ENCODE results near the gene MACF1. TPM values are rescaled to one million over a fixed set of nuclear protein-coding genes. Genes with fewer than 3 reads are reported as not detected.
A peak's percentile ranks its signal among the peaks of the same experiment; 100 is the strongest.

MACF1 gene
- total RNA-seq, 1 donor from 2014 or later: 694 TPM

DNA sequence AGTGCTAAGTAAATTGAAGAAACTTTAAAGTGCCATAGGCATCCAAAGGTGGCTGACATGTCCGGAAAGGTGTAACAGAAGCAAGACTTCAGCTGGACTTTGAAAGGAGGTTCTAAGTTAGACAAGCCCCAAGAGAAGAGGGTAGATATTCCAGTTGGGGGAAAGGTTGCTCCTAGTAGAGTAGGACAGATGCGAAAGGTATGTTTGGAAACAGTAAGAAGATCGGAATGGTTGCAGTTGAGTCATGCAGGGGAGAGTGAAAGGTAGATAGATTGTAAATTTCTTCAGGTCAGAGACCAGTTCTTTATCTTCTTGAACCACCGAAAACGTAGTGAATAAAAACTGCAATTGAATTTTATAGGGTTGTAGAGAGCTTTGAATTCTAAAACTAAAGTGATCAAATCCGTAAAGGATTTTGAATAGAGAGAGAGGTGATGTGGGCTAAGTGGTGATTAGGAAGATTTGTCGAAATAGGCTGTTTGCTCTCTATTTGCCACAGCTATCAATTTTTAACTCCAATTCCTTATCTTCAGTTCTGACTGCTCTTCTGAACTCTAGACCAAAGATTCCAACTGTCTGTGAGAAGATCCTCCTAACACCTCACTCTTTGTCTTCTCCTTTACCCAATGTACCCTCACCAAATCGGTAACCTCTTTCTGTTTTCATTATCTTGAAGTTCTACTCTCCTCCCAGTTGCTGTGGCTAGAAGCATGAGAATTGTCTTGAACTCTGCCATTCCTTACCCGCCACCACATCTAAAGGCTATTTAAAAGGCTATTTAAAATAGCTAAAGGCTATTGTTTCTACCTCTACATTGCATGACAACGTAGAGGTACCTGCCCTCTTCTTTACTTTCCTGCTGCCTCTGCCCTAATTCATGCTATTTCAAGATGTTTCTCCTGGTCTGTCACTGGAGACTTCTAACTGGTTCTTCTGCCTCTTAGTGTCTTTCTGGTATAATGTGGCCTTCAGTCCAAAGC is 16.7 kb downstream of the MACF1 start:
- H3K9me3 Mint-ChIP-seq (ENCODE audit: unreplicated experiment): peaks cover 2% of the 10 kb centered on the region
- H3K4me1 Mint-ChIP-seq (ENCODE audit: low read depth, unreplicated experiment): peaks cover 43% of the 10 kb centered on the region
- Histone ChIP-seq H4K20me1 (ENCODE audit: insufficient read depth, low read length) (peaks cover 90% of the 10 kb centered on the region), H3K79me2 (ENCODE audit: insufficient read depth, low read length) (peaks cover 98% of the 10 kb centered on the region), H3K27me3 (ENCODE audit: insufficient read depth, low read length) (no peaks in the 10 kb centered on the region), H3K27ac (ENCODE audit: low read depth, low read length) (no peak overlapping the region), H3K4me2 (ENCODE audit: low read length) (no peak overlapping the region), H3K4me3 (ENCODE audit: insufficient read depth, low read depth, low read length) (no peak overlapping the region), H3K9ac (ENCODE audit: low read length) (no peak overlapping the region), H2AFZ (ENCODE audit: low read depth, low read length) (no peak overlapping the region), H3K36me3 (ENCODE audit: insufficient read depth, low read length) (no peaks in the 10 kb centered on the region), H3K9me3 (ENCODE audit: insufficient read depth, low read depth, low read length) (no peaks in the 10 kb centered on the region), H3K4me1 (ENCODE audit: insufficient read depth, low read length) (no peaks in the 10 kb centered on the region)
- H3K27me3 Mint-ChIP-seq (ENCODE audit: low read depth, unreplicated experiment): no peaks in the 10 kb centered on the region
- peak overlapping the region; percentile 34 for H3K27ac Mint-ChIP-seq (ENCODE audit: unreplicated experiment)
- DNase-seq (ENCODE audit: low read depth): no peak
- H3K36me3 Mint-ChIP-seq (ENCODE audit: low read depth, unreplicated experiment): no peaks in the 10 kb centered on the region
- no peak for TF ChIP-seq EZH2 (IDR thresholded peaks at IDR 0.05; ENCODE audit: insufficient read depth, low read length)
- TF ChIP-seq, protein P1, sequence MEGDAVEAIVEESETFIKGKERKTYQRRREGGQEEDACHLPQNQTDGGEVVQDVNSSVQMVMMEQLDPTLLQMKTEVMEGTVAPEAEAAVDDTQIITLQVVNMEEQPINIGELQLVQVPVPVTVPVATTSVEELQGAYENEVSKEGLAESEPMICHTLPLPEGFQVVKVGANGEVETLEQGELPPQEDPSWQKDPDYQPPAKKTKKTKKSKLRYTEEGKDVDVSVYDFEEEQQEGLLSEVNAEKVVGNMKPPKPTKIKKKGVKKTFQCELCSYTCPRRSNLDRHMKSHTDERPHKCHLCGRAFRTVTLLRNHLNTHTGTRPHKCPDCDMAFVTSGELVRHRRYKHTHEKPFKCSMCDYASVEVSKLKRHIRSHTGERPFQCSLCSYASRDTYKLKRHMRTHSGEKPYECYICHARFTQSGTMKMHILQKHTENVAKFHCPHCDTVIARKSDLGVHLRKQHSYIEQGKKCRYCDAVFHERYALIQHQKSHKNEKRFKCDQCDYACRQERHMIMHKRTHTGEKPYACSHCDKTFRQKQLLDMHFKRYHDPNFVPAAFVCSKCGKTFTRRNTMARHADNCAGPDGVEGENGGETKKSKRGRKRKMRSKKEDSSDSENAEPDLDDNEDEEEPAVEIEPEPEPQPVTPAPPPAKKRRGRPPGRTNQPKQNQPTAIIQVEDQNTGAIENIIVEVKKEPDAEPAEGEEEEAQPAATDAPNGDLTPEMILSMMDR (IDR thresholded peaks at IDR 0.05; ENCODE audit: insufficient read depth, low read depth, low read length): no peak
- no peak for FAIRE-seq
- no peak overlapping the region for H3K4me3 Mint-ChIP-seq (ENCODE audit: unreplicated experiment)

DNA sequence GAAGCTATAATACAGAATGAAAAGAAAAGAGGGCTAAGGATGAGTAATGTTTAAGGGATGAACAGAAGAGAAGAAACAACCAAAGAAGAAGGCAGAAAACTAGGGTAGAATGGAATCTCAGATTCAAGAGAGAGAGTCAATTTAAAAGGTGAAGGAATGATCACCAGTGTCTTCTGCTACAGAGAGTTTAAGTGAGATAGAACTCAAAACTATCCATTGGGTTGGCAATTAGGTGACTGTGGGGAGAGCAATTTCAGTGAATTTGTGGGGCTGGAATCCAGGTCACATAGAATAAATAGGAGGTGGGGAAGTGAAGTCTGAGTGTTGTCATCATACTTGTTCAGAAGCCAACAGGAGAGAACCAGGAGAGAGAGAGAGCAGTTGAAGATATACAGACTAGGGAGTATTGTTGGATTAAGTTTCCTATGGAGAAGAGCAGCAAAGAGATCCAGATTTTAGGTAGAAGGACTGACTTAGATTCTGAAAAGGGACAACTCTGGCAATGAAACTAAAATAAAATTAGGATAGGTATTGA is 19.9 kb downstream of the MACF1 start:
- no peak for DNase-seq (ENCODE audit: low read depth)

More for the DNA sequence above, 19.9 kb downstream of the MACF1 start:
- TF ChIP-seq, protein P1 (IDR thresholded peaks at IDR 0.05; ENCODE audit: insufficient read depth, low read depth, low read length): no peak
- TF ChIP-seq EZH2 (IDR thresholded peaks at IDR 0.05; ENCODE audit: insufficient read depth, low read length): no peak
- no peaks in the 10 kb centered on the region for H3K27me3 Mint-ChIP-seq (ENCODE audit: low read depth, unreplicated experiment)
- H3K4me1 Mint-ChIP-seq (ENCODE audit: low read depth, unreplicated experiment): peaks cover 40% of the 10 kb centered on the region
- peaks cover 98% of the 10 kb centered on the region for H3K79me2 ChIP-seq (ENCODE audit: insufficient read depth, low read length)
- H3K9me3 Mint-ChIP-seq (ENCODE audit: unreplicated experiment): peaks cover 2% of the 10 kb centered on the region
- H4K20me1 ChIP-seq (ENCODE audit: insufficient read depth, low read length): peaks cover 92% of the 10 kb centered on the region
- no peak overlapping the region for H3K4me2 ChIP-seq (ENCODE audit: low read length)
- H3K27ac ChIP-seq (ENCODE audit: low read depth, low read length): no peak overlapping the region
- no peaks in the 10 kb centered on the region for H3K36me3 Mint-ChIP-seq (ENCODE audit: low read depth, unreplicated experiment)
- no peak overlapping the region for H3K4me3 ChIP-seq (ENCODE audit: insufficient read depth, low read depth, low read length)
- no peak overlapping the region for H3K9ac ChIP-seq (ENCODE audit: low read length)
- no peaks in the 10 kb centered on the region for H3K4me1 ChIP-seq (ENCODE audit: insufficient read depth, low read length)
- H3K27ac Mint-ChIP-seq (ENCODE audit: unreplicated experiment): peak overlapping the region; percentile 1
- H3K9me3 ChIP-seq (ENCODE audit: insufficient read depth, low read depth, low read length): no peaks in the 10 kb centered on the region
- H3K4me3 Mint-ChIP-seq (ENCODE audit: unreplicated experiment): no peak overlapping the region
- no peaks in the 10 kb centered on the region for H3K36me3 ChIP-seq (ENCODE audit: insufficient read depth, low read length)
- no peak overlapping the region for H2AFZ ChIP-seq (ENCODE audit: low read depth, low read length)
- FAIRE-seq: no peak
- no peaks in the 10 kb centered on the region for H3K27me3 ChIP-seq (ENCODE audit: insufficient read depth, low read length)
